Neural crest cell (in vitro differentiated cells): ENCODE results near the gene C12orf56. TPM values are rescaled to one million over a fixed set of nuclear protein-coding genes. Genes with fewer than 3 reads are reported as not detected.

Experiments
- DNase-seq: peaks from one replicate; pipeline ENCODE4 v3.0.0; 2021; ENCODE audit warnings: low read depth, mixed read lengths, low spot score
- H3K27ac Mint-ChIP-seq: one replicate; pipeline ENCODE4 v1.8.0; 2021; ENCODE audit warnings: mild to moderate bottlenecking, mixed read lengths; ENCODE audit not compliant: unreplicated experiment
- H3K27me3 Mint-ChIP-seq: 2 replicates; pipeline ENCODE4 v1.8.0; 2021; ENCODE audit warnings: low read depth, mild to moderate bottlenecking, mixed read lengths
- H3K36me3 Mint-ChIP-seq: 2 replicates; pipeline ENCODE4 v1.8.0; 2021; ENCODE audit warnings: low read depth, mild to moderate bottlenecking, mixed read lengths
- H3K4me1 Mint-ChIP-seq: 2 replicates; pipeline ENCODE4 v1.8.0; 2021; ENCODE audit warnings: mixed read lengths
- H3K4me3 Mint-ChIP-seq: one replicate; pipeline ENCODE4 v1.8.0; 2021; ENCODE audit warnings: mild to moderate bottlenecking, mixed read lengths
- H3K9me3 Mint-ChIP-seq: 2 replicates; pipeline ENCODE4 v1.8.0; 2021; ENCODE audit warnings: mixed read lengths
- CTCF ChIP-seq: fragments of 200-600 bp; sonication (generic); conservative IDR thresholded peaks from 2 replicates; pipeline ENCODE4 v1.5.0; 2021; ENCODE audit warnings: antibody characterized with exemption, mild to moderate bottlenecking
- total RNA-seq: library from RNA; stranded (reverse); gene quantifications from 2 replicates; pipeline ENCODE4 v1.2.1, GENCODE V29; 2021

The C12orf56 gene
- total RNA-seq, 1 donor from 2014 or later, result 0.51 TPM

- Mint-ChIP-seq H3K27me3 (no peaks in the 10 kb centered on the region), H3K27ac (no peak overlapping the region), H3K4me1 (no peaks in the 10 kb centered on the region), H3K9me3 (no peaks in the 10 kb centered on the region), H3K4me3 (no peak overlapping the region), H3K36me3 (no peaks in the 10 kb centered on the region)
- TF ChIP-seq CTCF, result no peak
- no peak for DNase-seq
Observed at GRCh38 chr12:64261813-64262212, 128.7 kb downstream of the C12orf56 start.

- Mint-ChIP-seq H3K4me1 (no peaks in the 10 kb centered on the region), H3K9me3 (no peaks in the 10 kb centered on the region), H3K27ac (no peak overlapping the region), H3K27me3 (no peaks in the 10 kb centered on the region), H3K4me3 (no peak overlapping the region), H3K36me3 (no peaks in the 10 kb centered on the region)
- no peak for TF ChIP-seq CTCF
- DNase-seq, result no peak
Observed at GRCh38 chr12:64258576-64258975, 132.0 kb downstream of the C12orf56 start.

GRCh38 chr12:64256166-64256800 is 134.3 kb downstream of the C12orf56 start:
- Mint-ChIP-seq H3K36me3 (no peaks in the 10 kb centered on the region), H3K4me3 (no peak overlapping the region), H3K9me3 (no peaks in the 10 kb centered on the region), H3K27me3 (no peaks in the 10 kb centered on the region), H3K27ac (no peak overlapping the region), H3K4me1 (no peaks in the 10 kb centered on the region)
- DNase-seq, result peak; percentile 6
- TF ChIP-seq CTCF, result peak; percentile 87

- Mint-ChIP-seq H3K36me3 (no peaks in the 10 kb centered on the region), H3K9me3 (no peaks in the 10 kb centered on the region), H3K4me3 (no peak overlapping the region), H3K4me1 (no peaks in the 10 kb centered on the region), H3K27me3 (no peaks in the 10 kb centered on the region), H3K27ac (no peak overlapping the region)
- no peak for TF ChIP-seq CTCF
- no peak for DNase-seq
Observed at GRCh38 chr12:64255249-64255648, 135.3 kb downstream of the C12orf56 start.

GRCh38 chr12:64253356-64253755 is 137.2 kb downstream of the C12orf56 start:
- H3K27ac Mint-ChIP-seq, result no peak overlapping the region
- DNase-seq, result no peak
- no peak overlapping the region for H3K4me3 Mint-ChIP-seq
- no peaks in the 10 kb centered on the region for H3K27me3 Mint-ChIP-seq
- H3K9me3 Mint-ChIP-seq, result no peaks in the 10 kb centered on the region
- no peaks in the 10 kb centered on the region for H3K36me3 Mint-ChIP-seq
- H3K4me1 Mint-ChIP-seq, result no peaks in the 10 kb centered on the region
- no peak for TF ChIP-seq CTCF

GRCh38 chr12:64252681-64253080 is 137.9 kb downstream of the C12orf56 start:
- no peaks in the 10 kb centered on the region for H3K36me3 Mint-ChIP-seq
- no peaks in the 10 kb centered on the region for H3K4me1 Mint-ChIP-seq
- no peak overlapping the region for H3K4me3 Mint-ChIP-seq
- DNase-seq, result no peak
- TF ChIP-seq CTCF, result no peak
- no peaks in the 10 kb centered on the region for H3K27me3 Mint-ChIP-seq
- H3K9me3 Mint-ChIP-seq, result no peaks in the 10 kb centered on the region
- H3K27ac Mint-ChIP-seq, result no peak overlapping the region
